ENCODE results near the gene RASA3. TPM values are rescaled to one million over a fixed set of nuclear protein-coding genes. Genes with fewer than 3 reads are reported as not detected.
"Not testable (repeated sequence)": the region's sequence is repeated elsewhere in the genome, so short reads cannot be mapped to it uniquely, and the experiment has no call there.

Gene RASA3
- total RNA-seq, 4 donors from 2014 or later, result 28.1 to 73.4 (median 56.8) TPM

- ATAC-seq (ENCODE audit: low FRiP score), result no peak
- no peak for DNase-seq (ENCODE audit: low spot score)
- no peak for TF ChIP-seq CTCF (IDR thresholded peaks at IDR 0.05)
Observed at GRCh38 chr13:114103801-114104654, 28.4 kb downstream of the RASA3 start.

GRCh38 chr13:114103289-114103621, 29.2 kb downstream of the RASA3 start:
- ATAC-seq (ENCODE audit: low FRiP score); DNase-seq (ENCODE audit: low spot score): not testable (repeated sequence)

- no peak for TF ChIP-seq CTCF (IDR thresholded peaks at IDR 0.05)
- ATAC-seq (ENCODE audit: low FRiP score) (no peak), DNase-seq (ENCODE audit: low spot score) (no peak)
Observed at GRCh38 chr13:114102521-114103288, 29.7 kb downstream of the RASA3 start.

GRCh38 chr13:114102131-114102520, 30.3 kb downstream of the RASA3 start:
- no peak for TF ChIP-seq CTCF (IDR thresholded peaks at IDR 0.05)
- ATAC-seq (ENCODE audit: low FRiP score) (no peak), DNase-seq (ENCODE audit: low spot score) (no peak)

GRCh38 chr13:114101358-114102130, 30.9 kb downstream of the RASA3 start:
- ATAC-seq (ENCODE audit: low FRiP score) (no peak), DNase-seq (ENCODE audit: low spot score) (peak; percentile 18)
- no peak for TF ChIP-seq CTCF (IDR thresholded peaks at IDR 0.05)

- ATAC-seq (ENCODE audit: low FRiP score) (no peak), DNase-seq (ENCODE audit: low spot score) (peak; percentile 23)
- TF ChIP-seq CTCF (IDR thresholded peaks at IDR 0.05), result no peak
Observed at GRCh38 chr13:114100446-114101357, 31.7 kb downstream of the RASA3 start.
